Fibroblast of peridontal ligament (primary cell): ENCODE results near the gene GRIFIN.

Experiments
- DNase-seq: peaks from one replicate; pipeline ENCODE4 v3.0.0-alpha.2; 2010; ENCODE audit errors: extremely low read depth

GRIFIN gene

GRCh38 chr7:2432910-2433712 is 43.1 kb downstream of the GRIFIN start:
- no peak for DNase-seq

- no peak for DNase-seq
Measured at GRCh38 chr7:2431260-2431867, 44.8 kb downstream of the GRIFIN start.

- DNase-seq = no peak
Measured at GRCh38 chr7:2425749-2426148, 50.4 kb downstream of the GRIFIN start.
